ENCODE measurements around the gene PKHD1.

The PKHD1 gene

GRCh38 chr6:51608932-51609331 lies 478.5 kb downstream of the PKHD1 start:
- TF ChIP-seq CTCF (conservative IDR thresholded peaks at IDR 0.05; ENCODE audit: low read depth, low read length): no peak
- no peak overlapping the region for H3K4me3 ChIP-seq (ENCODE audit: low read length)
- DNase-seq (ENCODE audit: low read depth): no peak

- no peak overlapping the region for H3K4me3 ChIP-seq (ENCODE audit: low read length)
- TF ChIP-seq CTCF (conservative IDR thresholded peaks at IDR 0.05; ENCODE audit: low read depth, low read length): no peak
- DNase-seq (ENCODE audit: low read depth): no peak
These were observed 479.0 kb downstream of the PKHD1 start for GRCh38 chr6:51608383-51608782.

- TF ChIP-seq CTCF (conservative IDR thresholded peaks at IDR 0.05; ENCODE audit: low read depth, low read length): no peak
- DNase-seq (ENCODE audit: low read depth): no peak
- no peak overlapping the region for H3K4me3 ChIP-seq (ENCODE audit: low read length)
These were observed 486.9 kb downstream of the PKHD1 start for GRCh38 chr6:51600514-51600913.

- no peak overlapping the region for H3K4me3 ChIP-seq (ENCODE audit: low read length)
- no peak for DNase-seq (ENCODE audit: low read depth)
- no peak for TF ChIP-seq CTCF (conservative IDR thresholded peaks at IDR 0.05; ENCODE audit: low read depth, low read length)
These were observed 489.2 kb downstream of the PKHD1 start for GRCh38 chr6:51598171-51598570.

- no peak for TF ChIP-seq CTCF (conservative IDR thresholded peaks at IDR 0.05; ENCODE audit: low read depth, low read length)
- H3K4me3 ChIP-seq (ENCODE audit: low read length): no peak overlapping the region
- DNase-seq (ENCODE audit: low read depth): no peak
These were observed 492.4 kb downstream of the PKHD1 start for GRCh38 chr6:51594981-51595380.

GRCh38 chr6:51585264-51585663 lies 502.1 kb downstream of the PKHD1 start:
- no peak for DNase-seq (ENCODE audit: low read depth)
- TF ChIP-seq CTCF (conservative IDR thresholded peaks at IDR 0.05; ENCODE audit: low read depth, low read length): no peak
- H3K4me3 ChIP-seq (ENCODE audit: low read length): no peak overlapping the region

- no peak for TF ChIP-seq CTCF (conservative IDR thresholded peaks at IDR 0.05; ENCODE audit: low read depth, low read length)
These were observed 503.2 kb downstream of the PKHD1 start for GRCh38 chr6:51584163-51584562.

More at GRCh38 chr6:51584163-51584562, 503.2 kb downstream of the PKHD1 start:
- no peak overlapping the region for H3K4me3 ChIP-seq (ENCODE audit: low read length)
- no peak for DNase-seq (ENCODE audit: low read depth)

Measured in retinal pigment epithelial cell (primary cell).